Stomach (tissue), 4 donors: ENCODE measurements around the gene ATR.

Experiments
- CTCF ChIP-seq, 7 experiments: fragments of 450-650 bp in 4 of 7; fragments of 200-600 bp in 3 of 7; sonication (generic) in 3 of 7; IDR thresholded peaks; one replicate each; pipeline ENCODE4 v1.5.1; 2016 to 2019; ENCODE audit warnings: antibody characterized with exemption in 7 of 7, control low read depth in 2 of 7, mild to moderate bottlenecking in 1 of 7
- POLR2A ChIP-seq, 4 donors: fragments of 450-650 bp; IDR thresholded peaks; one replicate each; pipeline ENCODE4 v1.6.1; 2016; ENCODE audit warnings: antibody characterized with exemption in 4 of 4, control low read depth in 2 of 4, mild to moderate bottlenecking in 1 of 4, moderate library complexity in 1 of 4

GRCh38 chr3:142623194-142623593 is 44.7 kb upstream of the ATR start:
- TF ChIP-seq CTCF (IDR thresholded peaks at IDR 0.05) (no peak), POLR2A (IDR thresholded peaks at IDR 0.05) (no peak)
